Brain microvascular endothelial cell (primary cell): Measurements from ENCODE around the gene USH1C.

Experiments used
- DNase-seq: peaks from one replicate; pipeline ENCODE4 v3.0.0-alpha.2; 2020
- H3K27ac ChIP-seq: fragments of 250-450 bp; sonication (Bioruptor Pico); 2 replicates; pipeline ENCODE4 v1.5.1; 2020; ENCODE audit warnings: mild to moderate bottlenecking, moderate library complexity
- H3K27me3 ChIP-seq: fragments of 250-450 bp; sonication (Bioruptor Pico); replicated peaks from 2 replicates; pipeline ENCODE4 v1.5.1; 2020; ENCODE audit warnings: mild to moderate bottlenecking
- H3K36me3 ChIP-seq: fragments of 250-450 bp; sonication (Bioruptor Pico); replicated peaks from 2 replicates; pipeline ENCODE4 v1.5.1; 2020; ENCODE audit warnings: mild to moderate bottlenecking
- H3K4me3 ChIP-seq: 2 replicates; pipeline ENCODE4 v1.5.1; 2011; ENCODE audit warnings: low read depth, mild to moderate bottlenecking, control low read depth, low read length, moderate library complexity
- in situ Hi-C: cut with HindIII; loops from 2 replicates; pipeline ENCODE4 v1.10.0; 2017; ENCODE audit warnings: low sequenced_read_pairs, low pct_ligation_motif_present
- TF ChIP-seq, protein P1 (sequence below): IDR thresholded peaks from 2 replicates; pipeline ENCODE4 v1.5.1; 2011; ENCODE audit warnings: low read depth, mild to moderate bottlenecking, moderate library complexity, low read length, control low read depth, inconsistent platforms; ENCODE audit errors: missing control alignments

The USH1C gene

DNA sequence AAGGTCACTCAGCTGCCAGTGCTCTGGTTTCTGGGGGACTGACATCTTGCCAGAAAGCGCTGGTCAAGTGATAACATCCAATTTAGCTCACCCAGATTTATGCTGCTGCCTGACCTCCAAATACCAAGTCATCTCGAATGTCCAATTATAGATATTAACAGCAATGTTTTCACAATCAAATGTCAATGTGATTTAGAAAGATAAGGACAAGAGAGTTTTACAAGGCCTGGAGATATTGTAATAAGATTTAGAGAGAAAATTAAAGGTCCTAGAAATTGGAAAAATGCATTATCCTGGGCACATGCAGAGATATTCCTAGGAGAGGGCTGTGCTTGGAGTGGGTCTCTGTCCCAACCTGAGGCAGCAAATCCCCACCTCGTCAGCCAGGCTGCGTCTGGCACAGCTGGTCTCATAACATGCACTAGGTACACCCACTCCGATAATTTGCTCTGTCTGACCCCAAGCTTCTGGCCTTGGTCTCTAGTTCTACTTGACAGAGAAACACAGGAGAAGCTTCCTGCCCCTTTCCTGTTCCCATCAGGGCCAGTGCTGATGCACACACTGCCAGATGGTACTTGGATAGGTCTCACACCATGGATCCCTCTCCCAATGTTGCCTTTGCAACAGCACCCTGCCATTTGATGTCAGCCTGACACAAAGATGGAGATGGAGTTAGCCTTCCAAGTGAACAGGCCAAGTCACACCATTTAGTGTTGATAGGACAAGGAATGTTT, 28.6 kb downstream of the USH1C start:
- no peaks in the 10 kb centered on the region for H3K36me3 ChIP-seq
- in situ Hi-C loops, result no loop called here
- peaks cover 3% of the 10 kb centered on the region for H3K27me3 ChIP-seq

DNA sequence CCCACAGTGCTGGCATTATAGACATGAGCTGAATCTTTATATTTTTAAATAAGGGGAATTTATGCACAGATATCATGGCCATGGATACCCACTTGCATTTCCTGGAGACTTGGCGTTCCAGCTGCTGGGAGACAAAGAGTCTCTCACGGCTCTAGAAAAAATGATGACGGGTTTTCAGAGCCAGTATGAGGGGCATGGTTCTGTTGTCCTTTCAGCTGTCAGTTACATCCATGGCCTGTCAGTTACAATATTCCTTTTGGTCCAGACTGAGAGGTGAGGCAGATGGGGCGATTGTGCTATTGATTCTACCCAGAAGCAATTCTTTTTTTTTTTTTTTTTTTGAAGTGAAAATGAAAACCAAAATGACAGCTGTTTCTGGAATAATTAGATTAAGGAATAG, 29.7 kb downstream of the USH1C start:
- in situ Hi-C loops, result no loop called here
- TF ChIP-seq, protein P1, sequence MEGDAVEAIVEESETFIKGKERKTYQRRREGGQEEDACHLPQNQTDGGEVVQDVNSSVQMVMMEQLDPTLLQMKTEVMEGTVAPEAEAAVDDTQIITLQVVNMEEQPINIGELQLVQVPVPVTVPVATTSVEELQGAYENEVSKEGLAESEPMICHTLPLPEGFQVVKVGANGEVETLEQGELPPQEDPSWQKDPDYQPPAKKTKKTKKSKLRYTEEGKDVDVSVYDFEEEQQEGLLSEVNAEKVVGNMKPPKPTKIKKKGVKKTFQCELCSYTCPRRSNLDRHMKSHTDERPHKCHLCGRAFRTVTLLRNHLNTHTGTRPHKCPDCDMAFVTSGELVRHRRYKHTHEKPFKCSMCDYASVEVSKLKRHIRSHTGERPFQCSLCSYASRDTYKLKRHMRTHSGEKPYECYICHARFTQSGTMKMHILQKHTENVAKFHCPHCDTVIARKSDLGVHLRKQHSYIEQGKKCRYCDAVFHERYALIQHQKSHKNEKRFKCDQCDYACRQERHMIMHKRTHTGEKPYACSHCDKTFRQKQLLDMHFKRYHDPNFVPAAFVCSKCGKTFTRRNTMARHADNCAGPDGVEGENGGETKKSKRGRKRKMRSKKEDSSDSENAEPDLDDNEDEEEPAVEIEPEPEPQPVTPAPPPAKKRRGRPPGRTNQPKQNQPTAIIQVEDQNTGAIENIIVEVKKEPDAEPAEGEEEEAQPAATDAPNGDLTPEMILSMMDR, result no peak
- Histone ChIP-seq H3K4me3 (no peak overlapping the region), H3K36me3 (no peaks in the 10 kb centered on the region), H3K27me3 (peaks cover 3% of the 10 kb centered on the region), H3K27ac (no peak overlapping the region)
- DNase-seq, result no peak

More for the DNA sequence above, 28.6 kb downstream of the USH1C start:
- TF ChIP-seq, protein P1, result no peak
- no peak for DNase-seq
- Histone ChIP-seq H3K27ac (no peak overlapping the region), H3K4me3 (no peak overlapping the region)

DNA sequence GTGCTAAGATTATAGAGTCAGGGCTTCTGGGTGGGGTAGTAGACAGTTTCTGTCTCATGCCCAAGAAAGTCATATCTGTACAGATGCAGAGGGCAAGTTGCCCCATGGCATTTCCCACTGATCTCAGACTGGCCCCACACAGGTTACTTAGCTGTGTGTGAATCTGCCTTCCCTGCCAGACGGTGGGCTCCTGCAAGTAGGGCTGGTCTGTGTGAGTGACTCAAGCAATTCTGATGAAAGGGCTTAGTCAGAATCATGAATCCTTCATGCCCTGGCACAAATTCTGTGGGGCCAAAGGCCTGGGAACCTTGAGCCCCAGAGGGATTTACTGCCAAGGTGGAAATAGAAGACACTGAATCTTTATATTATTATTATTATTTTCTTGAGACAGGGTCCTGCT, 30.4 kb downstream of the USH1C start:
- no peak for DNase-seq
- H3K36me3 ChIP-seq, result no peaks in the 10 kb centered on the region
- TF ChIP-seq, protein P1, result no peak
- H3K27ac ChIP-seq, result no peak overlapping the region
- no peak overlapping the region for H3K4me3 ChIP-seq
- H3K27me3 ChIP-seq, result peaks cover 3% of the 10 kb centered on the region
- in situ Hi-C loops, result no loop called here

DNA sequence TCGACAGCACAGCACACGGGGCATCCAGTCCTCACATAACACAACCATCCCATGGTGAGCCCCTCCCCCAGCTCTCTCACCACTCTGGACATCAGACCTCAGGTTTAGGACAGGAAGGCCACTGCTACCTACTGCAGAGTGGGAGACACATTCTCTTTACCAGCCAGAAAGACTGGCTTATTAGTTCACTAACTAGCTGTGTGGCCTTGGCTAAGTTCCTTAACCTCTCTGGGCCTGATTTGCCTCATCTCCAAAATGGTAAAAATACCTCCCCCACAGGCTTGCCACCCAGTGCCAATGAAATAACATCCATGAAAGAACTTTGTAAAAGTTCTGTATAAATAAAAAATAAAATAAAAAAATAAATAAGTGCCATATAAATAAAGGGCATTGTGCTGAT, 32.1 kb downstream of the USH1C start:
- Histone ChIP-seq H3K27ac (no peak overlapping the region), H3K27me3 (peaks cover 3% of the 10 kb centered on the region), H3K4me3 (no peak overlapping the region), H3K36me3 (no peaks in the 10 kb centered on the region)
- TF ChIP-seq, protein P1, result no peak
- in situ Hi-C loops, result no loop called here
- DNase-seq, result no peak

DNA sequence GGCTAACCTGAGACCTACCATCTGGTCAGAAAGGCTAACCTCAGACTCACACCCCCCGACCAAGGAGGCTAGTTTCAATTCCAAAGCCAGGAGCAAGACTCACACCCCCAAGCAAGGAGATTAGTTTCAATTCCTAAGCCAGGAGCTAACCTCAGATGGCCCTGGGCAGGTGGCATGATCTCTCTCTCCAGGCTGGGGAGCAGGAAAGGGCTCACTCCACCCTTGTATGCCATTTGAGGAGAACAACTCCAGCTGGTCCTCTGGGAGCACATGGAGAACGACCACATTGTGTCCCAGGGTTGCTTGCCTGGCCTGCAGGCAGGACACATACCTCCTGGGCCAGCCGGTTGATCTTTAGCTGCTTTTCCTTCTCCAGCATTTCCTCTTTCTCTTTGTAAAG, 32.6 kb downstream of the USH1C start:
- TF ChIP-seq, protein P1, result no peak
- Histone ChIP-seq H3K27me3 (peaks cover 3% of the 10 kb centered on the region), H3K4me3 (no peak overlapping the region), H3K27ac (no peak overlapping the region), H3K36me3 (no peaks in the 10 kb centered on the region)
- no peak for DNase-seq
- in situ Hi-C loops, result no loop called here
